DMS 273 (cell line): ENCODE data around the gene RHOT1.
"Not testable (repeated sequence)": the region's sequence is repeated elsewhere in the genome, so short reads cannot be mapped to it uniquely, and the experiment has no call there.

Experiments
- DNase-seq: peaks from one replicate; lab custom pipeline; 2025; ENCODE audit not compliant: unreplicated experiment; lab: John Stamatoyannopoulos, UW

RHOT1 gene

GRCh38 chr17:32158870-32159585, 16.7 kb downstream of the RHOT1 start:
- DNase-seq: no peak

GRCh38 chr17:32159586-32160438, 17.5 kb downstream of the RHOT1 start:
- no peak for DNase-seq

GRCh38 chr17:32160526-32160925, 18.2 kb downstream of the RHOT1 start:
- DNase-seq: no peak

- DNase-seq: no peak
These were observed 18.7 kb downstream of the RHOT1 start for GRCh38 chr17:32161029-32161428.

- DNase-seq: no peak
These were observed 19.4 kb downstream of the RHOT1 start for GRCh38 chr17:32161506-32162365.

GRCh38 chr17:32174889-32175288, 32.6 kb downstream of the RHOT1 start:
- DNase-seq: peak; percentile 8

GRCh38 chr17:32178679-32179078, 36.4 kb downstream of the RHOT1 start:
- not testable (repeated sequence) for DNase-seq

GRCh38 chr17:32179103-32179502, 36.8 kb downstream of the RHOT1 start:
- DNase-seq: not testable (repeated sequence)

GRCh38 chr17:32179526-32179925, 37.2 kb downstream of the RHOT1 start:
- not testable (repeated sequence) for DNase-seq

- not testable (repeated sequence) for DNase-seq
These were observed 38.0 kb downstream of the RHOT1 start for GRCh38 chr17:32180262-32180661.

- no peak for DNase-seq
These were observed 43.6 kb downstream of the RHOT1 start for GRCh38 chr17:32185875-32186274.

- no peak for DNase-seq
These were observed 45.0 kb downstream of the RHOT1 start for GRCh38 chr17:32187271-32187670.

- no peak for DNase-seq
These were observed 47.0 kb downstream of the RHOT1 start for GRCh38 chr17:32189343-32189742.

GRCh38 chr17:32191306-32191705, 49.0 kb downstream of the RHOT1 start:
- DNase-seq: no peak

GRCh38 chr17:32192379-32192778, 50.1 kb downstream of the RHOT1 start:
- no peak for DNase-seq

- no peak for DNase-seq
These were observed 55.7 kb downstream of the RHOT1 start for GRCh38 chr17:32197987-32198386.

- no peak for DNase-seq
These were observed 64.6 kb downstream of the RHOT1 start for GRCh38 chr17:32206861-32207260.

GRCh38 chr17:32208436-32208835, 66.1 kb downstream of the RHOT1 start:
- no peak for DNase-seq

- no peak for DNase-seq
These were observed 67.3 kb downstream of the RHOT1 start for GRCh38 chr17:32209608-32210007.

GRCh38 chr17:32211671-32212070, 69.4 kb downstream of the RHOT1 start:
- DNase-seq: no peak

GRCh38 chr17:32215696-32216095, 73.4 kb downstream of the RHOT1 start:
- no peak for DNase-seq
